ENCODE data around the gene GNAQ. TPM values are rescaled to one million over a fixed set of nuclear protein-coding genes. Genes with fewer than 3 reads are reported as not detected.

GNAQ gene
- total and polyA plus RNA-seq, 2 of the 4 experiments (the other 2 are of a cell fraction): 23.1 to 50.7 TPM

GRCh38 chr9:77887662-77888061, 143.9 kb downstream of the GNAQ start:
- Histone ChIP-seq H4K91ac (ENCODE audit: insufficient read depth, low read depth, low read length) (no peak overlapping the region), H3K23ac (ENCODE audit: low read depth, low read length) (no peak overlapping the region), H3K4me1 (ENCODE audit: control insufficient read depth, insufficient read depth, low read length) (peaks cover 6% of the 10 kb centered on the region), H3K9me3 (ENCODE audit: control insufficient read depth, insufficient read depth, low read length) (no peaks in the 10 kb centered on the region), H3K79me1 (ENCODE audit: low read depth in 1 of 2, low read length in 2 of 2) (peaks cover 0 to 34% of the 10 kb centered on the region in 2 experiments; a peak in 3 of 4 replicates), H2AK5ac (ENCODE audit: low read depth, low read length) (no peak overlapping the region), H4K8ac (ENCODE audit: low read depth in 2 of 2, low read length in 2 of 2) (no peak overlapping the region), H3K56ac (ENCODE audit: extremely low read depth, insufficient read depth, low read length) (no peak overlapping the region), H3K18ac (ENCODE audit: low read depth, low read length) (no peak overlapping the region), H3K27ac (ENCODE audit: insufficient read depth, low read length) (no peak overlapping the region), H2BK5ac (ENCODE audit: low read depth, low read length, poor library complexity, severe bottlenecking) (no peak overlapping the region), H3K9ac (ENCODE audit: low read depth, low read length) (no peak overlapping the region), H4K5ac (ENCODE audit: low read depth, low read length) (no peak overlapping the region), H3K27me3 (ENCODE audit: control insufficient read depth, insufficient read depth, low read length) (no peaks in the 10 kb centered on the region), H3K14ac (replicated peaks; ENCODE audit: low read depth, low read length) (no peak overlapping the region), H2BK20ac (ENCODE audit: low read depth, low read length) (no peak overlapping the region), H3K9me1 (ENCODE audit: insufficient read depth, low read length) (peaks cover 7% of the 10 kb centered on the region), H3K4ac (ENCODE audit: low read depth, low read length) (no peak overlapping the region), H3K4me3 (ENCODE audit: insufficient read depth, low read depth, low read length) (no peak overlapping the region), H3K36me3 (ENCODE audit: control insufficient read depth, insufficient read depth, low read length) (no peaks in the 10 kb centered on the region), H3K4me2 (ENCODE audit: low read depth, low read length) (no peak overlapping the region), H2AK9ac (replicated peaks; ENCODE audit: low read depth, low read length, poor library complexity) (no peak overlapping the region), H2AFZ (replicated peaks; ENCODE audit: low read length, poor library complexity) (no peak overlapping the region), H2BK120ac (ENCODE audit: low read depth, low read length) (no peak overlapping the region), H2BK15ac (ENCODE audit: low read depth, low read length) (no peak overlapping the region), H4K20me1 (ENCODE audit: insufficient read depth, low read length) (0 out of 2 replicates have a peak, but pooled peaks cover 3% of the 10 kb centered on the region)
- ChIA-PET CTCF (interaction anchor here (0.9 kb wide), 1 partner anchor 38 kb away, joined by 3 read pairs; no protein-coding TSS in a partner anchor), POLR2A (ENCODE audit: unreplicated experiment) (no interaction called here)
- DNase-seq: no peak
- intact Hi-C loops (cut with micrococcal nuclease): no loop called here
- in situ Hi-C loops (cut with MboI; ENCODE audit: low sequenced_read_pairs): no loop called here
- WGBS, 2 experiments (ENCODE audit: extremely low coverage in 2 of 2, insufficient read length in 1 of 2): no CpG with 5 or more reads among the region's 2 CpGs
- no peak for TF ChIP-seq RCOR1 (IDR thresholded peaks at IDR 0.05; ENCODE audit: insufficient replicate concordance, low read length)
- TF ChIP-seq NFE2L2 (IDR thresholded peaks at IDR 0.05; ENCODE audit: low read depth, low read length): no peak
- no TSS peak for BruUV-seq (replicated peaks)
- ATAC-seq (ENCODE audit: low read depth): no peak
- dilution Hi-C loops (cut with HindIII; ENCODE audit: low sequenced_read_pairs, unreplicated experiment): no loop called here

All from IMR-90 (cell line).